ENCODE results near the gene AKR7A2.
A peak's percentile ranks its signal among the peaks of the same experiment; 100 is the strongest.

Gene AKR7A2

GRCh38 chr1:19342894-19343616 lies 31.1 kb upstream of the AKR7A2 start:
- no peak for DNase-seq

- no peak for DNase-seq
Measured at GRCh38 chr1:19342062-19342750, 30.3 kb upstream of the AKR7A2 start.

GRCh38 chr1:19341201-19342061 lies 29.5 kb upstream of the AKR7A2 start:
- peak; percentile 56 for DNase-seq

GRCh38 chr1:19340387-19340937 lies 28.5 kb upstream of the AKR7A2 start:
- DNase-seq = no peak

GRCh38 chr1:19339214-19339861 lies 27.4 kb upstream of the AKR7A2 start:
- DNase-seq = no peak

GRCh38 chr1:19338323-19338762 lies 26.4 kb upstream of the AKR7A2 start:
- no peak for DNase-seq

- no peak for DNase-seq
Measured at GRCh38 chr1:19337289-19337688, 25.3 kb upstream of the AKR7A2 start.

GRCh38 chr1:19336543-19336942 lies 24.6 kb upstream of the AKR7A2 start:
- DNase-seq = no peak

GRCh38 chr1:19333587-19334354 lies 21.8 kb upstream of the AKR7A2 start:
- DNase-seq = no peak

GRCh38 chr1:19332832-19333231 lies 20.9 kb upstream of the AKR7A2 start:
- no peak for DNase-seq

GRCh38 chr1:19331262-19331878 lies 19.4 kb upstream of the AKR7A2 start:
- no peak for DNase-seq

GRCh38 chr1:19330449-19331135 lies 18.6 kb upstream of the AKR7A2 start:
- no peak for DNase-seq

GRCh38 chr1:19329611-19330010 lies 17.7 kb upstream of the AKR7A2 start:
- no peak for DNase-seq

GRCh38 chr1:19329188-19329587 lies 17.2 kb upstream of the AKR7A2 start:
- no peak for DNase-seq

- DNase-seq = no peak
Measured at GRCh38 chr1:19328486-19328885, 16.5 kb upstream of the AKR7A2 start.

GRCh38 chr1:19327736-19328135 lies 15.8 kb upstream of the AKR7A2 start:
- no peak for DNase-seq

GRCh38 chr1:19327301-19327700 lies 15.4 kb upstream of the AKR7A2 start:
- DNase-seq = no peak

GRCh38 chr1:19326748-19327065 lies 14.8 kb upstream of the AKR7A2 start:
- DNase-seq = no peak

- DNase-seq = no peak
Measured at GRCh38 chr1:19325958-19326747, 14.2 kb upstream of the AKR7A2 start.

- no peak for DNase-seq
Measured at GRCh38 chr1:19325368-19325957, 13.5 kb upstream of the AKR7A2 start.
